Measurements from ENCODE around the gene MISP3.

MISP3 gene

DNA sequence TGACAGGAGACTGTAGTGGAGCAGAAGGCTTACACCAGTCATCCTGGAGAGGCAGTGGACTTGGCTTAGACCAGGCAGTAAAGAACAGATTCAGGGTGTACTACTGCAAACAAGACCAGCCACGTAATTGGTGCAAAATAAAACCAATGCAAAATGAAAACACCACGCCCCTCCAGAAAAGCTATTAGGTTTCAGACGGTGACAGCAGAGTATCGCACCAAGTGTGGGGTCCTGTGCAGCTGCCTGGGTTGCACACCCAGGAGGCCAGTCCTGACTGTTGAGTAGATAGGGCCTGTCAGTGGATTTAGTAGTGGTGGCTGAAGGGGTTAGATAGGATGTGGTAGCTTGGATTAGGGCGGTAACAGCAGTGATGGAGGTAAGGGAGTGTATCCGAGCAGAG is 50.3 kb downstream of the MISP3 start:
- DNase-seq (ENCODE audit: low spot score), result no peak
